GM13976 (cell line): Measurements from ENCODE around the gene ADO.
A peak's percentile ranks its signal among the peaks of the same experiment; 100 is the strongest.

ENCODE experiments used
- DNase-seq: peaks from one replicate; pipeline ENCODE4 v3.0.0; 2012; ENCODE audit warnings: low spot score
- in situ Hi-C: fragments of 300-500 bp; cut with MboI; formaldehyde crosslinking; loops from one replicate; pipeline ENCODE4 v1.12.0; 2022; ENCODE audit warnings: low sequenced_read_pairs, mixed read lengths, inconsistent platforms; ENCODE audit not compliant: unreplicated experiment
- TF ChIP-seq, protein P1 (sequence below): IDR thresholded peaks from 2 replicates; pipeline ENCODE4 v1.5.1; 2012; ENCODE audit warnings: borderline replicate concordance, mild to moderate bottlenecking; ENCODE audit not compliant: insufficient read depth; ENCODE audit errors: extremely low read depth, missing control alignments, control extremely low read depth

The ADO gene

DNA sequence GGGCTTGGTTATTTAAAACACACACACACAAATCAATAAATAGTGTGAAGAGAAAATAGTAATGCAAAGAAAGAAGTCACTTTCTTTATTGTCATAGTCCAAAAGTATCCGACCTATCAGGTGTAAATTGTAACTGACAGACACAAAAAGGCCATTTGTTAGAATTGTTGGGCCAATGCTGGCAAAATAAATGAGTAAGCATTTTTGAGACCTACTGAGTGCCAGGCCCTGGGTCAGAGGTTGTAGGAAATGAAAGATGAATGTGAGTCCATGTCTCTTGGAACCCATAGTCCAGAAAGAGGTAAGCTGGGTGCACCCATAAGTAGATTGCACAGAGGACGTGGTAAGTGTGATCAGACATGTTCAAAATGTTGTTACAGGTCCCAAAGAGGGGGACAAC lies 25.1 kb downstream of the ADO start:
- DNase-seq, result no peak
- in situ Hi-C loops, result no loop called here
- TF ChIP-seq, protein P1, sequence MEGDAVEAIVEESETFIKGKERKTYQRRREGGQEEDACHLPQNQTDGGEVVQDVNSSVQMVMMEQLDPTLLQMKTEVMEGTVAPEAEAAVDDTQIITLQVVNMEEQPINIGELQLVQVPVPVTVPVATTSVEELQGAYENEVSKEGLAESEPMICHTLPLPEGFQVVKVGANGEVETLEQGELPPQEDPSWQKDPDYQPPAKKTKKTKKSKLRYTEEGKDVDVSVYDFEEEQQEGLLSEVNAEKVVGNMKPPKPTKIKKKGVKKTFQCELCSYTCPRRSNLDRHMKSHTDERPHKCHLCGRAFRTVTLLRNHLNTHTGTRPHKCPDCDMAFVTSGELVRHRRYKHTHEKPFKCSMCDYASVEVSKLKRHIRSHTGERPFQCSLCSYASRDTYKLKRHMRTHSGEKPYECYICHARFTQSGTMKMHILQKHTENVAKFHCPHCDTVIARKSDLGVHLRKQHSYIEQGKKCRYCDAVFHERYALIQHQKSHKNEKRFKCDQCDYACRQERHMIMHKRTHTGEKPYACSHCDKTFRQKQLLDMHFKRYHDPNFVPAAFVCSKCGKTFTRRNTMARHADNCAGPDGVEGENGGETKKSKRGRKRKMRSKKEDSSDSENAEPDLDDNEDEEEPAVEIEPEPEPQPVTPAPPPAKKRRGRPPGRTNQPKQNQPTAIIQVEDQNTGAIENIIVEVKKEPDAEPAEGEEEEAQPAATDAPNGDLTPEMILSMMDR, result no peak

DNA sequence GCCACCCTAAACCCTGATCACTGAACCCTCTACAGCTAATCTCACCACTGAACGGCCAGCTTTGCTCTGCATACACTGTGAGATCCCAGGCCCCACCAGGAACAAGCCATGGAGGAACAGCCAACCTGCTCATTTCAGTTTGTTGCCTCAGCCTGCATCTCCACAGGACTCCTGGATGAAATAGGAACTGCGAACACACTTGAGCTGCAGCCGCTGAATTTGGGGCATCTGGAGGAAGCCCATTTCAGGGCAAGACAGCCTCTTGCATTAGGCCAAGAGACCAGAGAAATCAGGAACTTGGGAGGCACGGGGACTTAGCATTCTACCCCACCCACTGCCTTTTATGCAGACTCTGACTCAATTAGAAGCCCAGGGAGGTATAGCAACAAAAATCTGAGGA lies 26.2 kb downstream of the ADO start:
- TF ChIP-seq, protein P1, result no peak
- in situ Hi-C loops, result no loop called here
- no peak for DNase-seq

DNA sequence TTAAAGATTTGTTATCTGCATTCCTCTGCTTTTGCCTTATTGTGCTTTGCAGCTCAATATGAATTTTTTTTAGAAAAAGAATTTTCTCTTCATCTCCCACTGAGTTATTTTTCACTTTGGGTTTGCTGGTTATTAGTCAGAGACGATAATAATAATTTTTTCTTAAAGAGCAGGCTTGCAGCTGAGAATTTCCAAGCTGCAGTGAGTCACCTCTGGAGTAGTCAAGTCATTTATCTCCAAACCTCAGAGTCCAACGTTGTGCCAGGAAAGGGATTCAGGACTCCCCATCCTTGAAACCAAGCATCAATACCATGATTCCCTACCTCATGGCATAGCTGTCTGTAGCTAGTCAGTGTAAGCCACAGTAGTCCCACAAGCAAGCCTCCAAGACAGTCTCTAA lies 26.8 kb downstream of the ADO start:
- DNase-seq, result no peak
- in situ Hi-C loops, result no loop called here
- TF ChIP-seq, protein P1, result no peak

DNA sequence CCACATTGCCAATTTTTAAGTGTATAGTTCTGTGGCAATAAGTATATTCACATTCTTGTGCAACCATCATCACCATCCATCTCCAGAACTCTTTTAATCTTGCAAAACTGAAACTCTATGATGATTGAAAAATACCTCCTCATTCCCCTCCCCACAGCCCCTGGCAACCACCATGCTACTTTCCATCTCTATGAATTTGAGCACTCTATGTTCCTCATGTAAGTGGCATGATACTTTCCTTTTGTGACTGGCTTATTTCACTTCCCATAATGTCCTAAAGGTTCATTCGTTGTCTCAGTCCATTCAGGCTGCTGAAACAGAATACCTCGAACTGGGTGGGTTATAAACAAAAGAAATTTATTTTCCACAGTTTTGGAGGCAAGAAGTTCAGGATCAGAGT lies 35.1 kb downstream of the ADO start:
- in situ Hi-C loops, result no loop called here
- no peak for DNase-seq
- TF ChIP-seq, protein P1, result no peak

DNA sequence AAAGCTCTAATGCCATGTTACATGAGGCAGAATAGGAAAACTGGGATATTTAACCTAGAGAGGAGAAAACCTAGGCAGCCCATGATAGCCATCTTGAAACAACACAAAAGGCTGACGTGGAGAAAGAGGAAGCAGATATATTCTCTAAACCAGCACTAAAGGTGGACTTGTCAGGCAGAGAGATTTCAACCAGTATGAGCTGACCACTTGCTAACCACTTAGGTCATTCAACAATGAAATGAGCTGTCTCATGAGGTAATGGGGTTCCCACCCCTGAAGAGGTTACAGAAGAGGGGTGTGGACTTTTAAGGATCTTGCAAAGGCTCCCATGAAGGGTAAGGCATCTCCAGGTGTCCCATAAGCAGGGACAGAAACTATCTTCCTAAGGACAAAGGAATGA lies 38.5 kb downstream of the ADO start:
- TF ChIP-seq, protein P1, result no peak
- DNase-seq, result peak; percentile 33
- in situ Hi-C loops, result no loop called here

DNA sequence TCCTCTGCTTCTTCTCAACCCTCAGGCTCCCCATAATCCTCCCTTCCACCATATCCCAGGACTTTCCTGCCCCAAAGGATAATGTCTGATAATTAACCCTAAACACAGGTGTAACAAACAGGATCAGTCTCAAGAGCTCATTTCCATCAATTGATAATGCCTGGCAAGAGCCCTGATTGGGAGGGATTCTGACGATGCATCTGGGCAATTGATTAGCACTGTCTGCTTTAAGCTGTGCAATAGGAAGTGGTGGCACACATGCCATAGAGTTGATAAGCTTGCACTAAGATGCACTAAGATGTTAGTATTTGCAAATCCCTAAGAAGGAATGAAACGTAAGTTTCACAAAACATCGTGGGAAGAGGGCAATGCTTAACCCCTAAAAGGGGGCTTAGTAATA lies 39.1 kb downstream of the ADO start:
- in situ Hi-C loops, result no loop called here
- TF ChIP-seq, protein P1, result no peak
- no peak for DNase-seq
